ENCODE data around the gene TMEM19.
A peak's percentile ranks its signal among the peaks of the same experiment; 100 is the strongest.
"Not testable (repeated sequence)": the region's sequence is repeated elsewhere in the genome, so short reads cannot be mapped to it uniquely, and the experiment has no call there.

TMEM19 gene

GRCh38 chr12:71671311-71671710 lies 14.6 kb upstream of the TMEM19 start:
- DNase-seq = no peak

GRCh38 chr12:71671816-71672215 lies 14.1 kb upstream of the TMEM19 start:
- no peak for DNase-seq

GRCh38 chr12:71682466-71682865 lies 3.4 kb upstream of the TMEM19 start:
- DNase-seq = no peak

- no peak for DNase-seq
Measured at GRCh38 chr12:71683633-71684032, 2.2 kb upstream of the TMEM19 start.

- no peak for DNase-seq
Measured at GRCh38 chr12:71684081-71684480, 1.8 kb upstream of the TMEM19 start.

- DNase-seq = no peak
Measured at GRCh38 chr12:71685312-71685906, 473 bp upstream of the TMEM19 start.

GRCh38 chr12:71686658-71687025 lies 760 bp downstream of the TMEM19 start:
- no peak for DNase-seq

- not testable (repeated sequence) for DNase-seq
Measured at GRCh38 chr12:71687172-71687571, 1.3 kb downstream of the TMEM19 start.

GRCh38 chr12:71688961-71689570 lies 3.2 kb downstream of the TMEM19 start:
- DNase-seq = no peak

- DNase-seq = peak; percentile 80
Measured at GRCh38 chr12:71691504-71692129, 5.7 kb downstream of the TMEM19 start.

- no peak for DNase-seq
Measured at GRCh38 chr12:71693126-71693525, 7.2 kb downstream of the TMEM19 start.

GRCh38 chr12:71693651-71694050 lies 7.8 kb downstream of the TMEM19 start:
- not testable (repeated sequence) for DNase-seq

- DNase-seq = peak; percentile 62
Measured at GRCh38 chr12:71694099-71694820, 8.4 kb downstream of the TMEM19 start.

- DNase-seq = no peak
Measured at GRCh38 chr12:71695782-71696181, 9.9 kb downstream of the TMEM19 start.

GRCh38 chr12:71702181-71702580 lies 16.3 kb downstream of the TMEM19 start:
- DNase-seq = not testable (repeated sequence)

GRCh38 chr12:71702590-71702989 lies 16.7 kb downstream of the TMEM19 start:
- no peak for DNase-seq

- DNase-seq = no peak
Measured at GRCh38 chr12:71703206-71703605, 17.3 kb downstream of the TMEM19 start.

GRCh38 chr12:71704920-71705319 lies 19.0 kb downstream of the TMEM19 start:
- DNase-seq = no peak

GRCh38 chr12:71708658-71709057 lies 22.8 kb downstream of the TMEM19 start:
- no peak for DNase-seq

- no peak for DNase-seq
Measured at GRCh38 chr12:71710276-71711125, 24.6 kb downstream of the TMEM19 start.

GRCh38 chr12:71718611-71719010 lies 32.7 kb downstream of the TMEM19 start:
- DNase-seq = no peak

- no peak for DNase-seq
Measured at GRCh38 chr12:71719647-71720370, 33.9 kb downstream of the TMEM19 start.

Data from NCI-H524 treated with DMSO at 0.1 percent for 48 hours (cell line).